CD1c-positive myeloid dendritic cell (primary cell): ENCODE results near the gene YY1AP1.
"Not testable (repeated sequence)": the region's sequence is repeated elsewhere in the genome, so short reads cannot be mapped to it uniquely, and the experiment has no call there.

Experiments used
- DNase-seq: peaks from one replicate; pipeline ENCODE4 v3.0.0-alpha.2; 2016; ENCODE audit errors: extremely low spot score

The YY1AP1 gene

GRCh38 chr1:155688324-155689080 lies at the start of gene YY1AP1:
Gene YY1AP1, minus strand, starts transcription at chr1:155688774. Its CDS starts 8,338 bp downstream, at chr1:155680436.
- DNase-seq, result peak; percentile 93

- DNase-seq, result peak; percentile 46
These were observed 40.7 kb upstream of the YY1AP1 start for GRCh38 chr1:155729031-155729898.

- DNase-seq, result no peak
These were observed 36.6 kb upstream of the YY1AP1 start for GRCh38 chr1:155725142-155725541.

- no peak for DNase-seq
These were observed 31.1 kb upstream of the YY1AP1 start for GRCh38 chr1:155719703-155720102.

- not testable (repeated sequence) for DNase-seq
These were observed 30.0 kb upstream of the YY1AP1 start for GRCh38 chr1:155718524-155719115.

GRCh38 chr1:155717041-155717440 lies 28.5 kb upstream of the YY1AP1 start:
- DNase-seq, result no peak

GRCh38 chr1:155715777-155716176 lies 27.2 kb upstream of the YY1AP1 start:
- DNase-seq, result no peak

GRCh38 chr1:155715056-155715455 lies 26.5 kb upstream of the YY1AP1 start:
- not testable (repeated sequence) for DNase-seq

GRCh38 chr1:155713075-155713474 lies 24.5 kb upstream of the YY1AP1 start:
- DNase-seq, result no peak

- peak; percentile 4 for DNase-seq
These were observed 24.1 kb upstream of the YY1AP1 start for GRCh38 chr1:155712636-155713035.

GRCh38 chr1:155711457-155711856 lies 22.9 kb upstream of the YY1AP1 start:
- not testable (repeated sequence) for DNase-seq

GRCh38 chr1:155709391-155709790 lies 20.8 kb upstream of the YY1AP1 start:
- DNase-seq, result no peak

GRCh38 chr1:155706139-155706538 lies 17.6 kb upstream of the YY1AP1 start:
- DNase-seq, result no peak

GRCh38 chr1:155704414-155704813 lies 15.8 kb upstream of the YY1AP1 start:
- not testable (repeated sequence) for DNase-seq

- DNase-seq, result peak; percentile 31
These were observed 14.6 kb upstream of the YY1AP1 start for GRCh38 chr1:155703216-155703615.

- DNase-seq, result peak; percentile 37
These were observed 13.1 kb upstream of the YY1AP1 start for GRCh38 chr1:155701675-155702074.

- not testable (repeated sequence) for DNase-seq
These were observed 10.5 kb upstream of the YY1AP1 start for GRCh38 chr1:155699062-155699461.

- no peak for DNase-seq
These were observed 9.9 kb upstream of the YY1AP1 start for GRCh38 chr1:155698382-155699038.

GRCh38 chr1:155697616-155698015 lies 9.0 kb upstream of the YY1AP1 start:
- DNase-seq, result not testable (repeated sequence)

- no peak for DNase-seq
These were observed 8.5 kb upstream of the YY1AP1 start for GRCh38 chr1:155697046-155697445.

- no peak for DNase-seq
These were observed 8.0 kb upstream of the YY1AP1 start for GRCh38 chr1:155696524-155696923.

GRCh38 chr1:155695608-155696007 lies 7.0 kb upstream of the YY1AP1 start:
- no peak for DNase-seq
